HUES64 (cell line): ENCODE measurements around the gene ESYT2.

ENCODE experiments used
- H3K27ac ChIP-seq: 2 replicates; pipeline ENCODE4 v1.7.0; 2013; ENCODE audit warnings: low read depth, low read length, inconsistent platforms
- H3K27me3 ChIP-seq: 2 replicates; pipeline ENCODE4 v1.6.1; 2013; ENCODE audit warnings: mild to moderate bottlenecking, low read length; ENCODE audit not compliant: insufficient read depth
- H3K36me3 ChIP-seq: 2 replicates; pipeline ENCODE4 v1.6.1; 2013; ENCODE audit warnings: mild to moderate bottlenecking, low read length; ENCODE audit not compliant: insufficient read depth
- H3K4me1 ChIP-seq: 2 replicates; pipeline ENCODE4 v1.6.1; 2013; ENCODE audit warnings: mild to moderate bottlenecking, low read length, moderate library complexity; ENCODE audit not compliant: insufficient read depth
- H3K4me3 ChIP-seq: 2 replicates; pipeline ENCODE4 v1.5.1; 2013; ENCODE audit warnings: mild to moderate bottlenecking, low read length, moderate library complexity
- H3K9ac ChIP-seq: 2 replicates; pipeline ENCODE4 v1.6.1; 2013; ENCODE audit warnings: mild to moderate bottlenecking, low read depth, low read length
- H3K9me3 ChIP-seq: 2 replicates; pipeline ENCODE4 v1.6.1; 2013; ENCODE audit warnings: low read depth, low read length; ENCODE audit not compliant: insufficient read depth
- WGBS: fragments of 150-250, 120-280 bp; methylation state at CpG from one replicate; pipeline ENCODE4 v1.1.7; 2013; ENCODE audit warnings: missing lambda C conversion rate; 5-methylcytosine and 5-hydroxymethylcytosine counted together

Gene ESYT2

DNA sequence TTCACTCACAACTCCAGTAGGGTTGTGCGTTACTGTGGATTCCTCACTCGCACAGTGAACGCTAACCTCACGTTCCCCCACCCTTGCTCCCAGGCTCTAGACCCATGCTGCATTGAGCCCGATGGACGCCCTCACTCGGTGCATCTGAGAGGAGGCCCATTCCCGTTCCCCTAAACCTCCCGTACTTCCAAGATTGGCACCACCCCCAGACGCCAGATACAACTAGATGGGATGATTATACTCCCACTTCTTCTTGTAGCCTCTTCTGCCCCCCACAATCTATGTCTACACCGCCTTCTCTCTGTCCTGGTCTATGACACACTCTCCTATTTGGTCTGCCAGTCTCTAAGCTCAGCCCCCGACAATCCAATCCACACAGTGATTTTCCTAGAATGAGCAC is 67.4 kb downstream of the ESYT2 start:
- no peak overlapping the region for H3K27ac ChIP-seq
- H3K4me1 ChIP-seq: no peaks in the 10 kb centered on the region
- H3K9ac ChIP-seq: no peak overlapping the region
- H3K27me3 ChIP-seq: no peaks in the 10 kb centered on the region
- H3K36me3 ChIP-seq: peaks cover 75% of the 10 kb centered on the region
- WGBS: 94% methylated on average over 12 of the region's 12 CpGs
- no peak overlapping the region for H3K4me3 ChIP-seq
- H3K9me3 ChIP-seq: no peaks in the 10 kb centered on the region

- WGBS: 90% methylated on average over 8 of the region's 8 CpGs
- Histone ChIP-seq H3K9me3 (no peaks in the 10 kb centered on the region), H3K36me3 (peaks cover 75% of the 10 kb centered on the region)
Measured at GRCh38 chr7:158760936-158761335, 68.4 kb downstream of the ESYT2 start.

GRCh38 chr7:158760445-158760764 is 68.9 kb downstream of the ESYT2 start:
- Histone ChIP-seq H3K9me3 (no peaks in the 10 kb centered on the region), H3K4me1 (no peaks in the 10 kb centered on the region), H3K36me3 (peaks cover 79% of the 10 kb centered on the region), H3K27ac (no peak overlapping the region), H3K4me3 (no peak overlapping the region), H3K9ac (no peak overlapping the region), H3K27me3 (no peaks in the 10 kb centered on the region)
- WGBS: 100% methylated on average over 2 of the region's 3 CpGs

More at GRCh38 chr7:158760936-158761335, 68.4 kb downstream of the ESYT2 start:
- Histone ChIP-seq H3K4me3 (no peak overlapping the region), H3K9ac (no peak overlapping the region), H3K27me3 (no peaks in the 10 kb centered on the region), H3K27ac (no peak overlapping the region), H3K4me1 (no peaks in the 10 kb centered on the region)

DNA sequence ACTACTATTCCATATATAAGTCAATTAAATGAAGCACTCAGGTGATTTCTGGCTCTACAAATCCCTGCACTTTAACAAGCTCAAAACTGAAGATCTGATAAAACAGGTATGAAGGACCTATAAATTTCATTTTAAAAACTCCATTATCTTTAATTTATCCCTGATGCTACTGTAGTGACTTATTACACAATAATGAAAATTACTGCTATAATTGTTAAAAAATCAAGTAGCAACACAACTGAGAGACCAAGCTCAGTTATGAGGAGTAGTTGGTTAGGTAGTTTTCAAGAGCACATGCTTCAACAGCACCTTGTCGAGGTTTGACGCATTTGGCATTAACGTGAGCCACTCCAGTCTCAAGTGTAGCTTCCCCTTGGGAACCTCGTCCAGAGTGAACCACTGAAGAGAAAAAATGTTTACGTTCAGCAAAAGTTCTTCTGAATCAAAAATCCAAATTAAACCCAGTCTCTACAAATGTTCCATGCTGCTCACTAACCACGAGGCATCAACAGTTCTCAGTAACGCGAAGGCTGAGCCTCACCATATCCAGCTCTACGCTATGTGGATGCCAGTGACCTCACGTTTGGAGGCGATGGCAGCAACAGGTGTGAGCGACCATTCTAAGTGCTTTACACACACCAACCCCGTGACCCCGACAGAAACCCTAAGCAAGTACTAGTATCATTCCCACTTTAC is 69.4 kb downstream of the ESYT2 start:
- no peaks in the 10 kb centered on the region for H3K27me3 ChIP-seq
- no peaks in the 10 kb centered on the region for H3K4me1 ChIP-seq
- no peak overlapping the region for H3K27ac ChIP-seq
- H3K4me3 ChIP-seq: no peak overlapping the region
- H3K9me3 ChIP-seq: no peaks in the 10 kb centered on the region
- no peak overlapping the region for H3K9ac ChIP-seq
- peaks cover 81% of the 10 kb centered on the region for H3K36me3 ChIP-seq
- WGBS: 95% methylated on average over 14 of the region's 14 CpGs

- no peak overlapping the region for H3K27ac ChIP-seq
- H3K36me3 ChIP-seq: peaks cover 81% of the 10 kb centered on the region
- no peaks in the 10 kb centered on the region for H3K27me3 ChIP-seq
- no peaks in the 10 kb centered on the region for H3K9me3 ChIP-seq
- 95% methylated on average over 4 of the region's 4 CpGs for WGBS
- H3K4me1 ChIP-seq: no peaks in the 10 kb centered on the region
- H3K9ac ChIP-seq: no peak overlapping the region
- H3K4me3 ChIP-seq: no peak overlapping the region
Measured at GRCh38 chr7:158759245-158759614, 70.1 kb downstream of the ESYT2 start.

DNA sequence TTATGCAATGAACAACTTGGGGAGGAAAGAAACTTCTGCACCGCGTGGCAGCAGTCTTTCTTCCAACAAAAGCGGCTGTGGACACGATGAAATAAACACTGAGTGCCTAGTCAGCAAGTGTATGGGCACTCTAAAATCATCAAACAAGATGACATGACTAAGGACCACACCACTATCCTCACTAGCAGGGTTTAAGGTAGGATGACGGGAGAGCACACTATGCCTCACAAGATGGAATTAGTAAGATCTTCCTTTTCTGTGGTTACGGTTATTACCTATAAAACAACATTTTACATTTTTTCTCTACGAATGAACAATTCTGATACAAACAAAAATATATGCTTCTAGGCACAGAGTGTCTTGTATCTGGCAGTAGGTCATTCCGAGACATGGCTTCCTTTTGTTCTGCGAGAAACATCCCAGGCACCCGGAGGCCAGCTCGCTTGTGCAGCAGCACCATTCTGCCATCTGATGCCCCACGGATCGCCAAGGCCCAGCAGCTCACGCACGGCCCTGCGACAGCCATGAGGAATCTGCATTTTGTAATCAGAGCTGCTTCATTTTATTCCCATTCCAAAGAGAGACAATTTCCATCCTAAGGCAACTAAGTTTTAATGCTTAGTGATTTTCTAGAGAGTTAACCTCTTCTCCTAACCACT is 70.6 kb downstream of the ESYT2 start:
- H3K9me3 ChIP-seq: no peaks in the 10 kb centered on the region
- no peak overlapping the region for H3K4me3 ChIP-seq
- no peak overlapping the region for H3K27ac ChIP-seq
- 96% methylated on average over 16 of the region's 16 CpGs for WGBS
- peaks cover 78% of the 10 kb centered on the region for H3K36me3 ChIP-seq
- H3K27me3 ChIP-seq: no peaks in the 10 kb centered on the region
- H3K4me1 ChIP-seq: no peaks in the 10 kb centered on the region
- H3K9ac ChIP-seq: no peak overlapping the region

GRCh38 chr7:158757404-158757989 is 71.8 kb downstream of the ESYT2 start:
- Histone ChIP-seq H3K9ac (no peak overlapping the region), H3K36me3 (peaks cover 77% of the 10 kb centered on the region), H3K27me3 (no peaks in the 10 kb centered on the region), H3K4me1 (no peaks in the 10 kb centered on the region), H3K4me3 (no peak overlapping the region), H3K9me3 (no peaks in the 10 kb centered on the region), H3K27ac (no peak overlapping the region)
- WGBS: 93% methylated on average over 16 of the region's 16 CpGs

- H3K36me3 ChIP-seq: peaks cover 67% of the 10 kb centered on the region
- H3K27me3 ChIP-seq: no peaks in the 10 kb centered on the region
- H3K4me3 ChIP-seq: no peak overlapping the region
- no peaks in the 10 kb centered on the region for H3K4me1 ChIP-seq
- WGBS: 93% methylated on average over 11 of the region's 11 CpGs
- no peak overlapping the region for H3K27ac ChIP-seq
- no peak overlapping the region for H3K9ac ChIP-seq
- H3K9me3 ChIP-seq: no peaks in the 10 kb centered on the region
Measured at GRCh38 chr7:158754746-158755444, 74.4 kb downstream of the ESYT2 start.

GRCh38 chr7:158753900-158754299 is 75.4 kb downstream of the ESYT2 start:
- no peak overlapping the region for H3K27ac ChIP-seq
- no peaks in the 10 kb centered on the region for H3K27me3 ChIP-seq
- H3K9me3 ChIP-seq: no peaks in the 10 kb centered on the region
- H3K9ac ChIP-seq: no peak overlapping the region
- WGBS: 94% methylated on average over 4 of the region's 5 CpGs
- peaks cover 64% of the 10 kb centered on the region for H3K36me3 ChIP-seq
- no peak overlapping the region for H3K4me3 ChIP-seq
- no peaks in the 10 kb centered on the region for H3K4me1 ChIP-seq

- H3K27me3 ChIP-seq: no peaks in the 10 kb centered on the region
- 95% methylated on average over 3 of the region's 3 CpGs for WGBS
- H3K27ac ChIP-seq: no peak overlapping the region
- H3K4me1 ChIP-seq: no peaks in the 10 kb centered on the region
- peaks cover 63% of the 10 kb centered on the region for H3K36me3 ChIP-seq
- no peaks in the 10 kb centered on the region for H3K9me3 ChIP-seq
- no peak overlapping the region for H3K9ac ChIP-seq
- H3K4me3 ChIP-seq: no peak overlapping the region
Measured at GRCh38 chr7:158751751-158752150, 77.6 kb downstream of the ESYT2 start.

DNA sequence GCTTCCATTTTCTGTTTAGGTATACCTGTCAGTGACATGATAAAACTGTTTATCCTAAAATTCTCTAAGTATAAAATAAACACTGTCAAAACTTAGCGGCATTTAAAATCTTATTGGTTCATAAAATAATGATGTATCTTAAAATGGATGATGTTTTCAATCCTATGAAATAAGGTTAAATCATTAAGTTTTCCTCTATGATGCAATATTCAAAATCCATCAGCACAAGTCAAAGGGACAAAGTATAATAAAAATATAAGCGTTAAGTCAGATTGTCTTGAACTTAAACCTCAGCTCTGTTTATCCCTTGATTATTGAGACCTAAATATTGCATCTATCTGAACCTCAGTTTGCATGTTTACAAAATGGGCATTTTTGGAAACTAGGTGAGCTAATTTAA is 78.1 kb downstream of the ESYT2 start:
- Histone ChIP-seq H3K27ac (no peak overlapping the region), H3K27me3 (no peaks in the 10 kb centered on the region), H3K36me3 (peaks cover 65% of the 10 kb centered on the region), H3K4me1 (no peaks in the 10 kb centered on the region), H3K9me3 (no peaks in the 10 kb centered on the region), H3K4me3 (no peak overlapping the region), H3K9ac (no peak overlapping the region)
- WGBS: 83% methylated on average over 1 of the region's 2 CpGs
